Sigmoid colon (tissue), 4 donors: ENCODE results near the gene NPHP1.

Experiments used
- EP300 ChIP-seq, 4 donors: sonication (generic); formaldehyde crosslinking; IDR thresholded peaks; one replicate each; pipeline ENCODE4 v1.6.1; 2017; ENCODE audit warnings: antibody characterized with exemption in 4 of 4
- POLR2A ChIP-seq, 2 donors: fragments of 450-650 bp; IDR thresholded peaks; one replicate each; pipeline ENCODE4 v1.6.1; 2016; ENCODE audit warnings: antibody characterized with exemption in 2 of 2, mild to moderate bottlenecking in 2 of 2, moderate library complexity in 2 of 2
- TF ChIP-seq, protein P1 (sequence below), 4 experiments: fragments of 450-650 bp in 3 of 4; fragments of 200-600 bp in 1 of 4; IDR thresholded peaks; one replicate each; pipeline ENCODE4 v1.5.1; 2016 to 2019; ENCODE audit warnings: antibody characterized with exemption in 4 of 4, mild to moderate bottlenecking in 3 of 4, moderate library complexity in 2 of 4

DNA sequence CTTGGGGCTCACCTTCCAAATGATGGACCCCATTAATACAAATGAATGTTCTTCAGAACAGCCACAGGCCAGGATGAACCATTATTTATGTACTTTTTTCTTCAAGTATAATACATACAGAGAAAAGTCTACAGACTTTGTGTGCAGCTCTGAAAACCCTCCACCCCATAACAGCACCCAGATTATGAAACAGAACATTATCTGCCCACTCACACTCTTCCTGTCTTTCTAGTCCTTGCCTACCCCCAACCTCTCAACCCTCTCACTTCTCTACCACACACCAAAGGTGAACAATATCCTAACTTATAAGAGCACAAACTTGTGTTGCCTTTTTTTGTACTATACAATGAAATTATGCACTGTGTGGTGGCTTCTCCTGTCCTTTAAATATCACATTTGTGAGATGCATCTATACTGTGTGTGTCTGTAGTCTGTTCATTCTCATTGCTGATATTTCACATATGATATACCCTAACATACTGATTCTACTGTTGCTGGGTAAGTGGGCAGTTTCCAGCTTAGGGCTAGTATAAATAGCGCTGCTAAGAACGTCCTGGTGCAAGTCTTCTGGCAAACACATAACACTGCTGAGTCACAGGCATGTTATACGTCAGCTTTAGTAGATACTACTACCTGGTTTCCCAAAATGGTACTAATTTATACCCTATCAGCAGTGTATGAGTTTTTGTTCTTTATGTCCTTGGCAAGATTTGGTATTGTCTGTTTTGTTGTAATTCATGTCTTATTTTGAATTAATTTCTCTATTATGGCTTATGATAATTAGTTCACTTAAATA is 1.0 kb upstream of the NPHP1 start:
- TF ChIP-seq, protein P1, sequence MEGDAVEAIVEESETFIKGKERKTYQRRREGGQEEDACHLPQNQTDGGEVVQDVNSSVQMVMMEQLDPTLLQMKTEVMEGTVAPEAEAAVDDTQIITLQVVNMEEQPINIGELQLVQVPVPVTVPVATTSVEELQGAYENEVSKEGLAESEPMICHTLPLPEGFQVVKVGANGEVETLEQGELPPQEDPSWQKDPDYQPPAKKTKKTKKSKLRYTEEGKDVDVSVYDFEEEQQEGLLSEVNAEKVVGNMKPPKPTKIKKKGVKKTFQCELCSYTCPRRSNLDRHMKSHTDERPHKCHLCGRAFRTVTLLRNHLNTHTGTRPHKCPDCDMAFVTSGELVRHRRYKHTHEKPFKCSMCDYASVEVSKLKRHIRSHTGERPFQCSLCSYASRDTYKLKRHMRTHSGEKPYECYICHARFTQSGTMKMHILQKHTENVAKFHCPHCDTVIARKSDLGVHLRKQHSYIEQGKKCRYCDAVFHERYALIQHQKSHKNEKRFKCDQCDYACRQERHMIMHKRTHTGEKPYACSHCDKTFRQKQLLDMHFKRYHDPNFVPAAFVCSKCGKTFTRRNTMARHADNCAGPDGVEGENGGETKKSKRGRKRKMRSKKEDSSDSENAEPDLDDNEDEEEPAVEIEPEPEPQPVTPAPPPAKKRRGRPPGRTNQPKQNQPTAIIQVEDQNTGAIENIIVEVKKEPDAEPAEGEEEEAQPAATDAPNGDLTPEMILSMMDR (IDR thresholded peaks at IDR 0.05), result no peak
- TF ChIP-seq POLR2A (IDR thresholded peaks at IDR 0.05) (no peak), EP300 (IDR thresholded peaks at IDR 0.05) (no peak)
